Heart left ventricle (tissue), 13 donors: ENCODE results near the gene RFC5.

ENCODE experiments used
- CTCF ChIP-seq, 12 donors: fragments of 200-600 bp; sonication (generic) in 4 of 12; IDR thresholded peaks; one replicate each; pipeline versions ENCODE4 v1.5.0 to v1.8.0; 2018 to 2022; ENCODE audit warnings: antibody characterized with exemption in 12 of 12, mild to moderate bottlenecking in 5 of 12
- POLR2A ChIP-seq, 2 donors: fragments of 450-650 bp; IDR thresholded peaks; one replicate each; pipeline ENCODE4 v1.6.1; 2017; ENCODE audit warnings: antibody characterized with exemption in 2 of 2, mild to moderate bottlenecking in 2 of 2, moderate library complexity in 2 of 2
- donor health status: ischemic (EF 13 %, LVEDD 7.1; RV severe dilation, severe dysfunction).
- donor health status: DM: no; HTN: yes; CAD: no.
- donor health status: DM: no; HTN: no; CAD: no.
- donor health status: ischemic (EF 25% LVEDD 6.9; RV normal size, moderate dysfunction).
- donor health status: ischemic (EF 25% LVEDD 5.7; RV mildly dilated, moderate dysfunction).
- donor health status: ischemic (EF 35%, LVEDD 5.7; RV mildly dilated, moderate dysfunction).
- donor health status: nonischemic (EF 11% LVEDD 7.7; RV severe dilation, severe dysfunction).
- donor health status: DM: yes; HTN: yes; CAD: no.
- donor health status: PGD.
- donor health status: ischemic (EF 29% LVEDD 5.4; RV normal size, mild dysfunction).
- donor health status: nonischemic (EF 23%, LVEDD 6.1; RV moderate dilation, normal function).

DNA sequence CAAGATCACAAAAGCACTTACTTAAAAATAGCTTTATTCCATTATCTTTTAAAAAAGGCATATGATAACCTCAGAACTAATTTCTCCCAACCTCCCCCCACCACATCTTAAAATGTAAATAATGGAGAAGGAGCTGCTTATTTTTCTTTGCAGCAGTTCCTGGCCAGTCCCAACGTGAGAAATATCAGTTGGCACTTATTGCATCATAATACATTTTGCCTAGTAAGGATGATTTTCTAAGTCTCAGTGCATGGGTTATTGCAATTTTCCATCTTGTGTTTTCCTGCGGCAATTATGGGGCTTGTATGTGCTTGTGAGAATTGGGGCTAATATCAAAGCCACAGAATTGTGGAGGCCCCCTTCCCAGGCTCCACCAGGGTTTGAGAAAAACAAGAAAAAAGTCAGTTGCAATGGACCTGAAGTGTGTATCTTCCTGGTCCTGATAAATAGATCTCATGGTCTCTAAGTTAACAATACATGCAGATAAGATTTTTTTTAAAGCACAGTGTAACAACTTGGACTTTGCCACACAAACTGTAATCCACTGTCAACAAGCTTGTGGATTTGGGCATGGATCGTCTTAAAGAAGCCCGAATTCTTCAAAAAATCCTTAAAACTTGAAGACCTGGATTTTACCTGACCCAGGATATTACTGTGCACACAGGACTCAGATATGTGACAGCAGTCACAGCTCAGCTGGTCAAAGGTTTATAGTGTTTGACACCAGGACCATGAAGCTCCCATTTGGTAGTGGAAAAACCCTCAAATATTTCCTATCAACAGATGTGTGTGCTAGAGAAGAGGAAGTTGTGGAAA, 47.3 kb downstream of the RFC5 start:
- no peak for TF ChIP-seq CTCF (IDR thresholded peaks at IDR 0.05)
- no peak for TF ChIP-seq POLR2A (IDR thresholded peaks at IDR 0.05)
